KG1 (cell line): ENCODE data around the gene HIVEP1.

ENCODE experiments used
- DNase-seq: peaks from one replicate; lab custom pipeline; 2025; lab: John Stamatoyannopoulos, UW

Gene HIVEP1

GRCh38 chr6:12190252-12190651 is 178.1 kb downstream of the HIVEP1 start:
- DNase-seq = no peak

GRCh38 chr6:12196326-12196936 is 184.3 kb downstream of the HIVEP1 start:
- DNase-seq = no peak

- DNase-seq = no peak
Observed at GRCh38 chr6:12198851-12199250, 186.7 kb downstream of the HIVEP1 start.

GRCh38 chr6:12200015-12200564 is 188.0 kb downstream of the HIVEP1 start:
- DNase-seq = no peak

DNA sequence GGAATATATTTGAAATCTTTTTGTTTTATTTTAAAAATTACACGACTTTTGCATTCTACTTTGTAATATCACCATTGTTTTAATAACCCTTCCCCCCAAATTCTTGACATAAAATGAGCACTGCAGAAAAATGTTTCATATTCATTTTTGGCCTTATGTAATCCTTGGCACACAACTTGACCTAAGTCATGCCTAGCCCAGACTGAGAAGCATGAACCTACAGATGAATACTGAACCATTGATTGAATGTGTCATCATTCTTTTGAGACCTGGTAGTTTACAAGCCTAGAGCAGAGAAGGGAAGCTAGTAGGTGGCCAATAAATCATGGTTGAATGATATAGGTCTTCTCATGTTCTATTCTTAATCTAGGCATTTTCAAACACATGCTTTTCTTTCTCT is 188.6 kb downstream of the HIVEP1 start:
- DNase-seq = no peak

GRCh38 chr6:12203001-12203400 is 190.9 kb downstream of the HIVEP1 start:
- DNase-seq = no peak

GRCh38 chr6:12208190-12208589 is 196.1 kb downstream of the HIVEP1 start:
- peak; percentile 17 for DNase-seq

GRCh38 chr6:12208673-12209072 is 196.6 kb downstream of the HIVEP1 start:
- DNase-seq = no peak
